Loucy (cell line): ENCODE measurements around the gene OCSTAMP.

Source experiments
- H2AFZ ChIP-seq: fragments of 200-600 bp; sonication (generic); 2 replicates; pipeline ENCODE4 v1.6.0; 2016; ENCODE audit warnings: antibody characterized with exemption, mild to moderate bottlenecking, low read length, moderate library complexity
- H3F3A ChIP-seq: fragments of 200-600 bp; 2 replicates; pipeline ENCODE4 v1.6.0; 2016; ENCODE audit warnings: antibody characterized with exemption, low read depth, mild to moderate bottlenecking
- H3K27me3 ChIP-seq: fragments of 200-600 bp; sonication (generic); 2 replicates; pipeline ENCODE4 v1.6.1; 2014; ENCODE audit warnings: low read length, mild to moderate bottlenecking; ENCODE audit not compliant: insufficient read depth, poor library complexity, severe bottlenecking
- H3K36me3 ChIP-seq: fragments of 200-600 bp; sonication (generic); 2 replicates; pipeline ENCODE4 v1.6.1; 2016; ENCODE audit warnings: low read length; ENCODE audit not compliant: insufficient read depth
- H3K4me1 ChIP-seq: fragments of 200-600 bp; sonication (generic); 2 replicates; pipeline ENCODE4 v1.5.1; 2014; ENCODE audit warnings: low read length, mild to moderate bottlenecking; ENCODE audit not compliant: insufficient read depth, poor library complexity, severe bottlenecking
- H3K4me2 ChIP-seq: fragments of 200-600 bp; sonication (generic); 2 replicates; pipeline ENCODE4 v1.6.0; 2014; ENCODE audit warnings: antibody characterized with exemption, low read length, low read depth, mild to moderate bottlenecking; ENCODE audit not compliant: poor library complexity, severe bottlenecking
- H3K4me3 ChIP-seq: fragments of 200-600 bp; sonication (generic); 2 replicates; pipeline ENCODE4 v1.5.1; 2014; ENCODE audit warnings: low read length, mild to moderate bottlenecking, mixed read lengths; ENCODE audit not compliant: poor library complexity, severe bottlenecking
- H3K79me2 ChIP-seq: fragments of 200-600 bp; sonication (generic); 2 replicates; pipeline ENCODE4 v1.6.1; 2014; ENCODE audit warnings: low read length; ENCODE audit not compliant: insufficient read depth
- H3K9ac ChIP-seq: fragments of 200-600 bp; sonication (generic); 2 replicates; pipeline ENCODE4 v1.6.0; 2014; ENCODE audit warnings: mild to moderate bottlenecking, low read depth, low read length, moderate library complexity; ENCODE audit not compliant: poor library complexity, severe bottlenecking
- H3K9me2 ChIP-seq: fragments of 200-600 bp; sonication (generic); replicated peaks from 2 replicates; pipeline ENCODE4 v1.6.1; 2016; ENCODE audit warnings: low read depth, low read length, mixed read lengths
- H3K9me3 ChIP-seq: fragments of 200-600 bp; sonication (generic); 2 replicates; pipeline ENCODE4 v1.6.1; 2014; ENCODE audit warnings: mild to moderate bottlenecking, antibody characterized with exemption, low read length, low read depth; ENCODE audit not compliant: insufficient read depth
- H4K20me1 ChIP-seq: fragments of 200-600 bp; sonication (generic); 2 replicates; pipeline ENCODE4 v1.6.0; 2014; ENCODE audit warnings: antibody characterized with exemption, low read length, mild to moderate bottlenecking; ENCODE audit not compliant: insufficient read depth, poor library complexity, severe bottlenecking
- EZH2phosphoT487 ChIP-seq: fragments of 200-600 bp; IDR thresholded peaks from 2 replicates; pipeline ENCODE4 v1.6.1; 2018; ENCODE audit warnings: antibody characterized with exemption, mild to moderate bottlenecking, moderate library complexity, borderline replicate concordance
- TF ChIP-seq, protein P1 (sequence below): fragments of 200-600 bp; sonication (generic); conservative IDR thresholded peaks from 2 replicates; pipeline ENCODE4 v1.5.1; 2014; ENCODE audit warnings: mild to moderate bottlenecking, antibody characterized with exemption, low read length

OCSTAMP gene

DNA sequence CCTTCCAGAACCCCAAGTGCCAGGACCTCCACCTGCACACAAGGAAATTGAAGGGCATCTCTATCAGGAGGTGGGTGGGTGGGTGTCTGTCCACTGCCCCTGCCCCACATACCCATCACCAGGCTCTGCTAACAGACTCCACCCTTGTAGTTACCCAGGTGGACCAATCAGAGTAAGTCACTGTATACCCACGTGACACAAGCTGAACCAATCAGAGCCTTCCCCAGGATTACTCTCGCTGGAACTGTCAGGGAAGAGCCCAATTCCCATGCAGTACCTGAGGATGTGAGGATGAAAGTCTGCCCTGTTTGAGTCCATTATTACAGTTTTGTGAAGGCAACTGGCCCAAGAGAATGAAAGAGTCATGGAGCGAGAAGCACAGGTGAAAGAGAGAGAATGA lies 4.2 kb downstream of the OCSTAMP start:
- 0 out of 2 replicates have a peak, but pooled peaks cover 3% of the 10 kb centered on the region for H3F3A ChIP-seq
- no peaks in the 10 kb centered on the region for H3K9me2 ChIP-seq
- TF ChIP-seq, protein P1, sequence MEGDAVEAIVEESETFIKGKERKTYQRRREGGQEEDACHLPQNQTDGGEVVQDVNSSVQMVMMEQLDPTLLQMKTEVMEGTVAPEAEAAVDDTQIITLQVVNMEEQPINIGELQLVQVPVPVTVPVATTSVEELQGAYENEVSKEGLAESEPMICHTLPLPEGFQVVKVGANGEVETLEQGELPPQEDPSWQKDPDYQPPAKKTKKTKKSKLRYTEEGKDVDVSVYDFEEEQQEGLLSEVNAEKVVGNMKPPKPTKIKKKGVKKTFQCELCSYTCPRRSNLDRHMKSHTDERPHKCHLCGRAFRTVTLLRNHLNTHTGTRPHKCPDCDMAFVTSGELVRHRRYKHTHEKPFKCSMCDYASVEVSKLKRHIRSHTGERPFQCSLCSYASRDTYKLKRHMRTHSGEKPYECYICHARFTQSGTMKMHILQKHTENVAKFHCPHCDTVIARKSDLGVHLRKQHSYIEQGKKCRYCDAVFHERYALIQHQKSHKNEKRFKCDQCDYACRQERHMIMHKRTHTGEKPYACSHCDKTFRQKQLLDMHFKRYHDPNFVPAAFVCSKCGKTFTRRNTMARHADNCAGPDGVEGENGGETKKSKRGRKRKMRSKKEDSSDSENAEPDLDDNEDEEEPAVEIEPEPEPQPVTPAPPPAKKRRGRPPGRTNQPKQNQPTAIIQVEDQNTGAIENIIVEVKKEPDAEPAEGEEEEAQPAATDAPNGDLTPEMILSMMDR: no peak
- TF ChIP-seq EZH2phosphoT487: no peak
- H3K9me3 ChIP-seq: no peaks in the 10 kb centered on the region
- peak overlapping the region; percentile 64 for H3K9ac ChIP-seq
- H3K79me2 ChIP-seq: no peaks in the 10 kb centered on the region
- H3K4me2 ChIP-seq: peak overlapping the region; percentile 66
- peak overlapping the region; percentile 56 for H3K4me3 ChIP-seq
- no peaks in the 10 kb centered on the region for H3K36me3 ChIP-seq
- no peaks in the 10 kb centered on the region for H4K20me1 ChIP-seq
- H3K27me3 ChIP-seq: no peaks in the 10 kb centered on the region
- peaks cover 73% of the 10 kb centered on the region for H3K4me1 ChIP-seq
- H2AFZ ChIP-seq: no peak overlapping the region

- Histone ChIP-seq H4K20me1 (no peaks in the 10 kb centered on the region), H3K79me2 (no peaks in the 10 kb centered on the region), H3K9me3 (no peaks in the 10 kb centered on the region), H3K9ac (peak overlapping the region; percentile 64), H3K9me2 (no peaks in the 10 kb centered on the region), H2AFZ (no peak overlapping the region), H3K36me3 (no peaks in the 10 kb centered on the region), H3K4me2 (peak overlapping the region; percentile 66), H3K4me3 (peak overlapping the region; percentile 56), H3K27me3 (no peaks in the 10 kb centered on the region), H3K4me1 (peaks cover 68% of the 10 kb centered on the region), H3F3A (0 out of 2 replicates have a peak, but pooled peaks cover 3% of the 10 kb centered on the region)
- no peak for TF ChIP-seq EZH2phosphoT487
- TF ChIP-seq, protein P1: no peak
Measured at GRCh38 chr20:46545827-46546138, 4.7 kb downstream of the OCSTAMP start.

DNA sequence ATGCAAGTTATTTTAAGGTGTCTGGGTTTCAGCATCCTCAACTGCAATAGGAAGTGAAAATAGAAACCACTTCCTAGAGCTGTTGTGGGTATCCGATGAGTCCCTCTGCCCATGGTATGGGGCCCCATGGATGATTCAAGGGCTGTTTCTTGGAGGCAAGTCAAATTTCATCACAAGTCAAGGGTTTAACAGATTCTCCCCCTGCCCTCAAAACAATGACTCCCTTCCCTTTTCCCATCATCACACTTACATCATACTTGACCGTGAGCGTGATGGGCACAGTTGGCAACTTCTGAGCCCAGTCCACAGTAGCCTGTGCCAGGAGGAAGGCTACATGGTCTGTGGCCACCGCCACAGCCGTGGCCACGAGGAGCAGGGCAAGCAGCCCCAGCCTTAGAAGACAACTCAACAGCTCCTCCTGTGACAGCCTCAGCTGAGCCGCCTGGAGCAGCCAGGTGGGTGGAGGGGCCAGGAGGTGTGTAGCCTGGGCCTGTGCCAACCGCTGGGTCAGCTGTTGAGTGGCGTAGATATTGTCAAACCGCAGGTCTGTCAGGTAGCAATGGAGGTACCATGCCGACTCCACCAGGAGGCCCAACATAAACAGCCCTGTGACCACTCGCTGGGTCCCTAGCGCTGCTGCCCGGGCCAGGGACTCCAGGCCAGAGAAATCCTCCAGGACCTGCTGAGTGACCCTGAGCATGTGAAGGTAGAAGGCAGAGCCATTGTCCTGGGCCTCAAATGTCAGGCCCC lies 5.2 kb downstream of the OCSTAMP start:
- Histone ChIP-seq H3K79me2 (no peaks in the 10 kb centered on the region), H3F3A (0 out of 2 replicates have a peak, but pooled peaks cover 3% of the 10 kb centered on the region), H3K9me2 (no peaks in the 10 kb centered on the region), H3K9me3 (no peaks in the 10 kb centered on the region), H3K9ac (peak overlapping the region; percentile 64), H3K36me3 (no peaks in the 10 kb centered on the region), H3K4me2 (peak overlapping the region; percentile 66), H2AFZ (peak overlapping the region; percentile 22; the same call in 1 of the 2 replicates), H3K27me3 (no peaks in the 10 kb centered on the region), H4K20me1 (no peaks in the 10 kb centered on the region), H3K4me3 (peak overlapping the region; percentile 56), H3K4me1 (peaks cover 63% of the 10 kb centered on the region)
- TF ChIP-seq EZH2phosphoT487: no peak
- TF ChIP-seq, protein P1: no peak; the same call in 1 of the 2 replicates
